Neural progenitor cell (in vitro differentiated cells): ENCODE data around the gene C1QL4.

Experiments used
- CTCF ChIP-seq: fragments of 200-600 bp; sonication (generic); IDR thresholded peaks from 2 replicates; pipeline ENCODE4 v1.5.1; 2017; ENCODE audit warnings: antibody characterized with exemption, mild to moderate bottlenecking
- EZH2 ChIP-seq: fragments of 200-600 bp; sonication (generic); IDR thresholded peaks from 2 replicates; pipeline ENCODE4 v1.6.1; 2017; ENCODE audit warnings: antibody characterized with exemption, mild to moderate bottlenecking, moderate library complexity
- EZH2phosphoT487 ChIP-seq: fragments of 200-600 bp; sonication (generic); IDR thresholded peaks from 2 replicates; pipeline ENCODE4 v1.6.1; 2017; ENCODE audit warnings: antibody characterized with exemption

GRCh38 chr12:49323524-49324097, 13.4 kb downstream of the C1QL4 start:
- no peak for TF ChIP-seq CTCF
- no peak for TF ChIP-seq EZH2
- no peak for TF ChIP-seq EZH2phosphoT487
